Measurements from ENCODE around the gene NRCAM. TPM values are rescaled to one million over a fixed set of nuclear protein-coding genes. Genes with fewer than 3 reads are reported as not detected.

The NRCAM gene
- total RNA-seq, 4 donors from 2014 or later: 10.1 to 19.5 (median 13.0) TPM

GRCh38 chr7:108451296-108451848 lies 4.9 kb downstream of the NRCAM start:
- intact Hi-C loops (cut with DNase I): loop anchor here (10.0 kb wide), 1 partner anchor 267 kb away; no protein-coding TSS in a partner anchor
- H3K27me3 ChIP-seq: no peaks in the 10 kb centered on the region
- no peaks in the 10 kb centered on the region for H3K9me3 ChIP-seq
- H3K4me3 ChIP-seq (replicated peaks in 1 of 3): no peak overlapping the region
- H3K4me1 ChIP-seq: peaks cover 0 to 10% of the 10 kb centered on the region in 2 donors
- DNase-seq: no peak
- H3K36me3 ChIP-seq: no peaks in the 10 kb centered on the region
- 89 to 92% methylated on average over 2 of the region's 2 CpGs for WGBS, 2 donors
- H3K27ac ChIP-seq: no peak overlapping the region
- TF ChIP-seq CTCF (IDR thresholded peaks at IDR 0.05) (no peak), POLR2A (IDR thresholded peaks at IDR 0.05) (no peak)

- no peaks in the 10 kb centered on the region for H3K27me3 ChIP-seq
- 94 to 98% methylated on average over 1 of the region's 1 CpG for WGBS, 2 donors
- H3K9me3 ChIP-seq: no peaks in the 10 kb centered on the region
- no peak overlapping the region for H3K27ac ChIP-seq
- H3K36me3 ChIP-seq: no peaks in the 10 kb centered on the region
- intact Hi-C loops (cut with DNase I): loop anchor here (10.0 kb wide), 1 partner anchor 265 kb away; no protein-coding TSS in a partner anchor
- no peak overlapping the region for H3K4me3 ChIP-seq (replicated peaks in 1 of 3)
- no peak for DNase-seq
- peaks cover 0 to 8% of the 10 kb centered on the region in 2 donors for H3K4me1 ChIP-seq
- TF ChIP-seq POLR2A (IDR thresholded peaks at IDR 0.05): no peak
- no peak for TF ChIP-seq CTCF (IDR thresholded peaks at IDR 0.05)
Observed at GRCh38 chr7:108450160-108450559, 6.1 kb downstream of the NRCAM start.

- no peaks in the 10 kb centered on the region for H3K36me3 ChIP-seq
- H3K4me1 ChIP-seq: peaks cover 0 to 2% of the 10 kb centered on the region in 2 donors
- H3K27ac ChIP-seq: no peak overlapping the region
- TF ChIP-seq CTCF (IDR thresholded peaks at IDR 0.05): no peak
- no peak for TF ChIP-seq POLR2A (IDR thresholded peaks at IDR 0.05)
- DNase-seq: no peak
- no peaks in the 10 kb centered on the region for H3K9me3 ChIP-seq
- no peak overlapping the region for H3K4me3 ChIP-seq (replicated peaks in 1 of 3)
- intact Hi-C loops (cut with DNase I): no loop called here
- no peaks in the 10 kb centered on the region for H3K27me3 ChIP-seq
Observed at GRCh38 chr7:108449521-108449920, 6.7 kb downstream of the NRCAM start.

GRCh38 chr7:108448584-108449505 lies 7.4 kb downstream of the NRCAM start:
- H3K9me3 ChIP-seq: no peaks in the 10 kb centered on the region
- TF ChIP-seq POLR2A (IDR thresholded peaks at IDR 0.05): no peak
- no peak for TF ChIP-seq CTCF (IDR thresholded peaks at IDR 0.05)
- no peak overlapping the region for H3K27ac ChIP-seq
- DNase-seq: no peak
- no peak overlapping the region for H3K4me3 ChIP-seq (replicated peaks in 1 of 3)
- intact Hi-C loops (cut with DNase I): no loop called here
- WGBS, 2 donors: 75 to 80% methylated on average over 11 of the region's 11 CpGs
- H3K36me3 ChIP-seq: no peaks in the 10 kb centered on the region
- no peaks in the 10 kb centered on the region for H3K4me1 ChIP-seq
- H3K27me3 ChIP-seq: no peaks in the 10 kb centered on the region

- no peaks in the 10 kb centered on the region for H3K4me1 ChIP-seq
- H3K4me3 ChIP-seq (replicated peaks in 1 of 3): no peak overlapping the region
- H3K36me3 ChIP-seq: no peaks in the 10 kb centered on the region
- TF ChIP-seq POLR2A (IDR thresholded peaks at IDR 0.05): no peak
- TF ChIP-seq CTCF (IDR thresholded peaks at IDR 0.05): no peak
- no peaks in the 10 kb centered on the region for H3K9me3 ChIP-seq
- no peak overlapping the region for H3K27ac ChIP-seq
- intact Hi-C loops (cut with DNase I): no loop called here
- no peak for DNase-seq
- 71 to 88% methylated on average over 5 of the region's 5 CpGs for WGBS, 2 donors
- no peaks in the 10 kb centered on the region for H3K27me3 ChIP-seq
Observed at GRCh38 chr7:108442039-108442568, 14.1 kb downstream of the NRCAM start.
